HEK293T (cell line): Measurements from ENCODE around the gene FN1.

ENCODE experiments used
- BHLHE40 ChIP-seq: fragments of 450-650 bp; IDR thresholded peaks from 2 replicates; pipeline ENCODE4 v1.6.1; 2016; ENCODE audit warnings: mild to moderate bottlenecking, moderate library complexity, borderline replicate concordance
- FOXK2 ChIP-seq: fragments of 450-650 bp; IDR thresholded peaks from 2 replicates; pipeline ENCODE4 v1.6.1; 2016; ENCODE audit warnings: mild to moderate bottlenecking
- FOXM1 ChIP-seq: fragments of 450-650 bp; IDR thresholded peaks from 2 replicates; pipeline ENCODE4 v1.6.1; 2017; ENCODE audit warnings: mild to moderate bottlenecking, borderline replicate concordance
- NFRKB ChIP-seq: fragments of 450-650 bp; IDR thresholded peaks from 2 replicates; pipeline ENCODE4 v1.6.1; 2016; ENCODE audit warnings: mild to moderate bottlenecking, moderate library complexity
- SP1 ChIP-seq: fragments of 450-650 bp; IDR thresholded peaks from 2 replicates; pipeline ENCODE4 v1.6.1; 2017
- SUZ12 ChIP-seq: fragments of 450-650 bp; IDR thresholded peaks from 2 replicates; pipeline ENCODE4 v1.6.1; 2016; ENCODE audit warnings: mild to moderate bottlenecking
- TARDBP ChIP-seq: fragments of 450-650 bp; IDR thresholded peaks from 2 replicates; pipeline ENCODE4 v1.6.1; 2016
- ZNF384 ChIP-seq: fragments of 450-650 bp; IDR thresholded peaks from 2 replicates; pipeline ENCODE4 v1.6.1; 2016

GRCh38 chr2:215379948-215380347 is 55.9 kb downstream of the FN1 start:
- TF ChIP-seq SP1 (no peak), ZNF384 (no peak), FOXM1 (no peak), BHLHE40 (no peak), TARDBP (no peak), SUZ12 (no peak), FOXK2 (no peak), NFRKB (no peak)
